ENCODE measurements around the gene LIF. TPM values are rescaled to one million over a fixed set of nuclear protein-coding genes. Genes with fewer than 3 reads are reported as not detected.

The LIF gene
- total RNA-seq, 1 donor from 2014 or later: 18.9 TPM

GRCh38 chr22:30246814-30247376 lies 336 bp upstream of the LIF start:
- DNase-seq (ENCODE audit: low spot score): peak; percentile 80
- Mint-ChIP-seq H3K4me3 (ENCODE audit: unreplicated experiment) (peak overlapping the region; percentile 98), H3K4me1 (ENCODE audit: low read depth) (peaks cover 83% of the 10 kb centered on the region), H3K27me3 (ENCODE audit: low read depth) (no peaks in the 10 kb centered on the region), H3K27ac (ENCODE audit: unreplicated experiment) (peak overlapping the region; percentile 83), H3K36me3 (ENCODE audit: low read depth) (no peaks in the 10 kb centered on the region), H3K9me3 (ENCODE audit: low read depth) (no peaks in the 10 kb centered on the region)
- TF ChIP-seq, protein P1, sequence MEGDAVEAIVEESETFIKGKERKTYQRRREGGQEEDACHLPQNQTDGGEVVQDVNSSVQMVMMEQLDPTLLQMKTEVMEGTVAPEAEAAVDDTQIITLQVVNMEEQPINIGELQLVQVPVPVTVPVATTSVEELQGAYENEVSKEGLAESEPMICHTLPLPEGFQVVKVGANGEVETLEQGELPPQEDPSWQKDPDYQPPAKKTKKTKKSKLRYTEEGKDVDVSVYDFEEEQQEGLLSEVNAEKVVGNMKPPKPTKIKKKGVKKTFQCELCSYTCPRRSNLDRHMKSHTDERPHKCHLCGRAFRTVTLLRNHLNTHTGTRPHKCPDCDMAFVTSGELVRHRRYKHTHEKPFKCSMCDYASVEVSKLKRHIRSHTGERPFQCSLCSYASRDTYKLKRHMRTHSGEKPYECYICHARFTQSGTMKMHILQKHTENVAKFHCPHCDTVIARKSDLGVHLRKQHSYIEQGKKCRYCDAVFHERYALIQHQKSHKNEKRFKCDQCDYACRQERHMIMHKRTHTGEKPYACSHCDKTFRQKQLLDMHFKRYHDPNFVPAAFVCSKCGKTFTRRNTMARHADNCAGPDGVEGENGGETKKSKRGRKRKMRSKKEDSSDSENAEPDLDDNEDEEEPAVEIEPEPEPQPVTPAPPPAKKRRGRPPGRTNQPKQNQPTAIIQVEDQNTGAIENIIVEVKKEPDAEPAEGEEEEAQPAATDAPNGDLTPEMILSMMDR (IDR thresholded peaks at IDR 0.05): peak; percentile 4

- no peak for DNase-seq (ENCODE audit: low spot score)
- Mint-ChIP-seq H3K9me3 (ENCODE audit: low read depth) (no peaks in the 10 kb centered on the region), H3K27me3 (ENCODE audit: low read depth) (no peaks in the 10 kb centered on the region), H3K4me1 (ENCODE audit: low read depth) (peaks cover 86% of the 10 kb centered on the region), H3K4me3 (ENCODE audit: unreplicated experiment) (peak overlapping the region; percentile 98), H3K36me3 (ENCODE audit: low read depth) (no peaks in the 10 kb centered on the region), H3K27ac (ENCODE audit: unreplicated experiment) (peak overlapping the region; percentile 52)
- TF ChIP-seq, protein P1 (IDR thresholded peaks at IDR 0.05): no peak
Measured at GRCh38 chr22:30245181-30245984, 1.2 kb downstream of the LIF start.

DNA sequence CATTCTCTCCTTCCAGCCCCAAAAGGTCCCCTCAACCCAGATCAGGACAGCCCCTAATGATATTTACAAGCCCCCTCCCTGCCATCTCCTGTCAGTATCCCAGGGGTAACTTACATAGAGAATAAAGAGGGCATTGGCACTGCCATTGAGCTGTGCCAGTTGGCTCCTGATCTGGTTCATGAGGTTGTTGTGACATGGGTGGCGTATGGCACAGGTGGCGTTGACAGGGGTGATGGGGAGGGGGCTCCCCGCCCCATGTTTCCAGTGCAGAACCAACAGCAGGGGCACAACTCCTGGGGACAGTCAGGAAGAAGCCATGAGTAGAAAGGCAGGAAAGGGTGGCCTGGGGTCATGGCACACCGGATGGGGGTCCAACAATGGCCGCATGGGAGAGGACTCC lies 1.9 kb downstream of the LIF start:
- peak overlapping the region; percentile 47 for H3K27ac Mint-ChIP-seq (ENCODE audit: unreplicated experiment)

GRCh38 chr22:30244066-30244465 lies 2.5 kb downstream of the LIF start:
- Mint-ChIP-seq H3K27ac (ENCODE audit: unreplicated experiment) (no peak overlapping the region), H3K36me3 (ENCODE audit: low read depth) (no peaks in the 10 kb centered on the region), H3K4me3 (ENCODE audit: unreplicated experiment) (peak overlapping the region; percentile 98), H3K27me3 (ENCODE audit: low read depth) (no peaks in the 10 kb centered on the region), H3K9me3 (ENCODE audit: low read depth) (no peaks in the 10 kb centered on the region), H3K4me1 (ENCODE audit: low read depth) (peaks cover 85% of the 10 kb centered on the region)
- TF ChIP-seq, protein P1 (IDR thresholded peaks at IDR 0.05): no peak
- DNase-seq (ENCODE audit: low spot score): no peak

More for the DNA sequence above, 1.9 kb downstream of the LIF start:
- TF ChIP-seq, protein P1 (IDR thresholded peaks at IDR 0.05): no peak
- Mint-ChIP-seq H3K36me3 (ENCODE audit: low read depth) (no peaks in the 10 kb centered on the region), H3K9me3 (ENCODE audit: low read depth) (no peaks in the 10 kb centered on the region), H3K4me1 (ENCODE audit: low read depth) (peaks cover 84% of the 10 kb centered on the region), H3K4me3 (ENCODE audit: unreplicated experiment) (peak overlapping the region; percentile 98), H3K27me3 (ENCODE audit: low read depth) (no peaks in the 10 kb centered on the region)
- no peak for DNase-seq (ENCODE audit: low spot score)

GRCh38 chr22:30243661-30244060 lies 2.9 kb downstream of the LIF start:
- Mint-ChIP-seq H3K27me3 (ENCODE audit: low read depth) (no peaks in the 10 kb centered on the region), H3K36me3 (ENCODE audit: low read depth) (no peaks in the 10 kb centered on the region), H3K9me3 (ENCODE audit: low read depth) (no peaks in the 10 kb centered on the region), H3K4me3 (ENCODE audit: unreplicated experiment) (peak overlapping the region; percentile 98), H3K27ac (ENCODE audit: unreplicated experiment) (peak overlapping the region; percentile 17), H3K4me1 (ENCODE audit: low read depth) (peaks cover 88% of the 10 kb centered on the region)
- no peak for DNase-seq (ENCODE audit: low spot score)
- TF ChIP-seq, protein P1 (IDR thresholded peaks at IDR 0.05): no peak
